Activated naive CD4-positive, alpha-beta T cell treated with anti-CD3 and anti-CD28 coated beads, Interleukin-2, amount 50 U/mL, for 72 hours (primary cell): Measurements from ENCODE around the gene B4GALNT1. TPM values are rescaled to one million over a fixed set of nuclear protein-coding genes. Genes with fewer than 3 reads are reported as not detected.
"Not testable (repeated sequence)": the region's sequence is repeated elsewhere in the genome, so short reads cannot be mapped to it uniquely, and the experiment has no call there.

Source experiments
- ATAC-seq, 2 donors: fragments of 150-1000 bp; cut with Tn5 transposase; 2 replicates each; pipeline ENCODE4 v1.10.0; 2021; ENCODE audit warnings: mild to moderate bottlenecking in 2 of 2, moderate library complexity in 2 of 2
- DNase-seq, 2 donors: peaks; one replicate each; pipeline ENCODE4 v3.0.0; 2021 to 2022; ENCODE audit warnings: low spot score in 2 of 2
- H3K27ac Mint-ChIP-seq, 2 donors: one replicate each; pipeline ENCODE4 v1.8.0; 2022; ENCODE audit warnings: mild to moderate bottlenecking in 2 of 2, mixed read lengths in 2 of 2
- H3K36me3 Mint-ChIP-seq, 2 donors: one replicate each; pipeline ENCODE4 v1.8.0; 2022; ENCODE audit warnings: mixed read lengths in 2 of 2
- H3K9me3 Mint-ChIP-seq, 2 donors: one replicate each; pipeline ENCODE4 v1.8.0; 2022; ENCODE audit warnings: mixed read lengths in 2 of 2
- total RNA-seq, 2 donors: library from RNA; stranded (reverse); gene quantifications; one replicate each; pipeline ENCODE4 v1.2.3, GENCODE V29; 2022

Gene B4GALNT1
- 1 to 10 TPM; 2.6 to 3.2 TPM for total RNA-seq

DNA sequence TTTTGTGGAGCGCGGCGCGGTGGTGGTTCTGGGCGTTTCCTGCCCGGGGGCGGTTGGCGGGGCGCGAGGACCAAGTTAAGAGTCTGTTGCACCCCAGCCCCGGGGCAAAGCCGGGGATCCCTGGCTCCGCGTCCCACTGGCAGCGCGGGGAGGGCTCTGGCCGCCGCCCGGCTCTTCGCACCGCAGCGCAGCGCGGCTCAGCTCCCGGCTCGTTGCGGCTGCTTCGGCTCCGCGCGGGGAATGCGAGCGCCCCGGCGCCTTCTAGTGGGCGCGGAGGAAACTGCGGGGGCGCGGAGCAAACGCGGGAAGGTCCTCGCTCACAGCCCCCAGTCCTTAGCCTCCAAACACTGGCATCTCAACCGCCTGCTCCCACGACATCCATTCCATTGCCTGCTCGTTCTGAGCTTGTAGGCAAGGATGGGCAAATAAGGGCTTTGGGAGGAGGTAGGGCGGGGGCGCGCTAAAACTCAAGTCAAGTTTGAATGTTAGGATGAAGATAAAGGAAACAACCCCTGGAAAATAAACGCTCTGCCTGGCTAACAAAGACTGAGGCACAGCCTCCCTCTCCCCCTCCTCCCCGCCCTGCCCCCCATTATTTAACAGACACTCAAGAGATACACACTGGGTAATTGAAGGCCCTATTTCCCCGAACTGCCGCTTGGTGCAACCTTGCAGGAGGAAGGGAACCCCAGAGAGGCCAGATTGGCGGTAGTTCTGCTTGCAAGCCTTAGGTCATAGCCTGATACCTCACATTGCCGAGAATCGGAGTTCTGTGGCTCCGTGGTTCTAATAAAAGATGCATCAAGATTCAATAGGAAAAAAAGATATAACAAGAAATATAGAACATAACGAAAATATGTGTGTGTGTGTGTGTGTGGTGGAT lies at the start of gene B4GALNT1:
Gene B4GALNT1 (minus strand): TSS at position 244 of the 883 bp plus-strand sequence. CDS start 1,069 bp downstream, outside the sequence.
- Mint-ChIP-seq H3K9me3 (no peaks in the 10 kb centered on the region), H3K36me3 (no peaks in the 10 kb centered on the region), H3K27ac (no peak within 1 kb of the TSS)
- ATAC-seq: peak; percentile 86 to 90
- DNase-seq: peak; percentile 74 to 85

GRCh38 chr12:57679697-57680096 lies 46.7 kb upstream of the B4GALNT1 start:
- no peak for DNase-seq
- Mint-ChIP-seq H3K36me3 (no peaks in the 10 kb centered on the region), H3K9me3 (peaks cover 0 to 4% of the 10 kb centered on the region in 2 donors), H3K27ac (no peak overlapping the region)
- ATAC-seq: no peak

GRCh38 chr12:57677947-57678346 lies 44.9 kb upstream of the B4GALNT1 start:
- not testable (repeated sequence) for H3K36me3 Mint-ChIP-seq, H3K27ac Mint-ChIP-seq, ATAC-seq, H3K9me3 Mint-ChIP-seq, DNase-seq

- no peaks in the 10 kb centered on the region for H3K36me3 Mint-ChIP-seq
These were observed 41.7 kb upstream of the B4GALNT1 start for GRCh38 chr12:57674691-57675090.

DNA sequence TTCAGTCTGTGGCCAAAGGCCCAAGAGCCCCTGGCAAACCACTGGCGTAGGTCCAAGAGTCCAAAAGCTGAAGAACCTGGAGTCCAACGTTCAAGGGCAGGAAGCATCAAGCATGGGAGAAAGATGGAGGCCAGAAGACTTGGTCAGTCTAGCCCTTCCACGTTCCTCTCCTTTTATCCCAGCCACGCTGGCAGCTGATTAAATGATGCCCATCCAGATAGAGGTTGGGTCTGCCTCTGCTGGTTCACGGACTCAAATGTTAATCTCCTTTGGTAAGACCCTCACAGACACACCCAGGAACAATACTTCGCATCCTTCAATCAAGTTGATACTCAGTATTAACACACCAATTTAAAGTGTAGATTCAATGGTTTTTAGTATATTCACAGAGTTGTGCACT lies 39.8 kb upstream of the B4GALNT1 start:
- DNase-seq: no peak
- Mint-ChIP-seq H3K36me3 (no peaks in the 10 kb centered on the region), H3K9me3 (no peaks in the 10 kb centered on the region), H3K27ac (no peak overlapping the region)
- ATAC-seq: no peak

More at GRCh38 chr12:57674691-57675090, 41.7 kb upstream of the B4GALNT1 start:
- Mint-ChIP-seq H3K27ac (no peak overlapping the region), H3K9me3 (no peaks in the 10 kb centered on the region)
- ATAC-seq (no peak), DNase-seq (no peak)

DNA sequence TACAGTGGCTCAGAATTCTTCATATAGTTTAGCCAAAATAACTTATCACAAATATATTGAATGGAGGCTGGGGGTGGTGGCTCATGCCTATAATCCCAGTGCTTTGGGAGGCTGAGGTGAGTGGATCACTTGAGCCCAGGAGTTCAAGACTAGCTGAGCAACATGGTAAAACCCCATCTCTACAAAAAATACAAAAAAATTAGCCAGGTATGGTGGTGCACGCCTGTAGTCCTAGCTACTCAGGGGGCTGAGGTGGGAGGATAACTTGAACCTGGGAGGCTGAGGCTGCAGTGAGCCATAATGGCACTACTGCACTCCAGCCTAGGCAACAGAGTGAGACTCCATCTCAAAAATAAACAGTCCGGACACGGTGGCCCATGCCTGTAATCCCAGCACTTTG lies 38.8 kb upstream of the B4GALNT1 start:
- H3K27ac Mint-ChIP-seq, H3K36me3 Mint-ChIP-seq: not testable (repeated sequence)

GRCh38 chr12:57669691-57670090 lies 36.7 kb upstream of the B4GALNT1 start:
- not testable (repeated sequence) for DNase-seq, H3K9me3 Mint-ChIP-seq, H3K27ac Mint-ChIP-seq, H3K36me3 Mint-ChIP-seq, ATAC-seq

More for the DNA sequence above, 38.8 kb upstream of the B4GALNT1 start:
- DNase-seq, ATAC-seq, H3K9me3 Mint-ChIP-seq: not testable (repeated sequence)

- no peaks in the 10 kb centered on the region for H3K36me3 Mint-ChIP-seq
- no peak for DNase-seq
- no peak for ATAC-seq
- no peaks in the 10 kb centered on the region for H3K9me3 Mint-ChIP-seq
- H3K27ac Mint-ChIP-seq: no peak overlapping the region
These were observed 33.9 kb upstream of the B4GALNT1 start for GRCh38 chr12:57666897-57667296.

DNA sequence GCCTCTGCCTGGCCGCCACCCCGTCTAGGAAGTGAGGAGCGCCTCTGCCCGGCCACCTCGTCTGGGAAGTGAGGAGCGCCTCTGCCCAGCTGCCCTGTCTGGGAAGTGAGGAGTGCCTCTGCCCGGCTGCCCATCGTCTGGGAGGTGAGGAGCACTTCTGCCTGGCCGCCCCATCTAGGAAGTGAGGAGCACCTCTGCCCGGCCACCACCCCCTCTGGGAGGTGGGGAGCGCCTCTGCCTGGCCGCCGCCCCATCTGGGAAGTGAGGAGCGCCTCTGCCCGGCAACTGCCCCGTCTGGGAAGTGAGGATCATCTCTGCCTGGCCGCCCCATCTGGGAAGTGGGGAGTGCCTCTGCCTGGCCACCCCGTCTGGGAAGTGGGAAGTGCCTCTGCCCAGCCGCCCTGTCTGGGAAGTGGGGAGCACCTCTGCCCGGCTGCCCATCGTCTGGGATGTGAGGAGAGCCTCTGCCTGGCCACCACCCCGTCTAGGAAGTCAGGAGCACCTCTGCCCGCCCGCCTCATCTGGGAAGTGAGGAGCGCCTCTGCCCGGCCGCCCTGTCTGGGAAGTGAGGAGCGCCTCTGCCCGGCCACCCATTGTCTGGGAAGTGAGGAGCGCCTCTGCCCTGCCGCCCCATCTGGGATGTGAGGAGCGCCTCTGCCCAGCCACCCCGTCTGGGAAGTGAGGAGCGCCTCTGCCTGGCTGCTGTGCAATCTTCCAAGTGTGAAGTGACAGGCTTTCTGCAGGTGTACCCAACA lies 32.2 kb upstream of the B4GALNT1 start:
- H3K27ac Mint-ChIP-seq, H3K9me3 Mint-ChIP-seq, H3K36me3 Mint-ChIP-seq, ATAC-seq, DNase-seq: not testable (repeated sequence)

DNA sequence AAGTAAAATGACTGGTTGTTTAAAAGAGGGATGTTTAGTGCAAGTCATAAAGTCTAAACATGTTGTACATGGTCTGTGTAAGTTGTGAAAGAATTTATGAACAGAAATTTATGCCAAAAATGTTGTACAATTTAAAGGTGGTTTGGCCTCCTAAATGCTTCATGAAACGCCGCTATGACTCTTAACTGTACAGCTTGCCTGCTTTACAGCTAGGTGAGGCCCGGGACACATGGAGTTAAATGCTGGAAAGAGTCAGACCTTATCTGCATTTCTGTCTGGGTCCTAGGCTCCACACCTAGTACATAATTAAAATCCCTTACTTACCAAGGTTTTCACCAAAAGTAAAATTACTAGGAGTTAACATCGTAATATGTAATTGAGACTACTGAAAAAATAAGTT lies 28.4 kb upstream of the B4GALNT1 start:
- Mint-ChIP-seq H3K27ac (no peak overlapping the region), H3K36me3 (peaks cover 0 to 6% of the 10 kb centered on the region in 2 donors), H3K9me3 (no peaks in the 10 kb centered on the region)
- no peak for DNase-seq
- ATAC-seq: no peak

DNA sequence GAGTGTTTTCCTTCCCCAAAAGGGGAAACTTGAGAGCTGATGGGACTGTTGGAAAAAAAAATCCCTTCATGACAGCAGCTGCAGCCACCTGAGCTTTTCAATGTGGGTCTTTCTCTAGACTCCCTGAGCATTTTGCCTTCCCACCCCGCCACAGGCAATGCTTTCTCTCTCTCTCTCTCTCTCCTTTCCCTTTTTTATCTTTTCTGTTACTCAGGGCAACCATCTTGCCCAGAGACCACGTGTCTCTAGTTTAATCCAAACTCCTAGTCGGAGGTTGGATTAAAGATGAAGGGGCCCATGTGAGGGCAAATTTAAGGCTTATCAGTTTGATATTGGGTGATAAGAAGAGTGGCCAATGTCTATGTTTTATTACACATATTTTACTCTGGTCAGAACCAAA lies 25.9 kb upstream of the B4GALNT1 start:
- no peak overlapping the region for H3K27ac Mint-ChIP-seq
- peaks cover 0 to 12% of the 10 kb centered on the region in 2 donors for H3K36me3 Mint-ChIP-seq
- peaks cover 0 to 4% of the 10 kb centered on the region in 2 donors for H3K9me3 Mint-ChIP-seq
- DNase-seq (no peak), ATAC-seq (no peak)

GRCh38 chr12:57657744-57658143 lies 24.7 kb upstream of the B4GALNT1 start:
- DNase-seq (no peak), ATAC-seq (no peak)
- Mint-ChIP-seq H3K9me3 (peaks cover 0 to 7% of the 10 kb centered on the region in 2 donors), H3K36me3 (peaks cover 0 to 16% of the 10 kb centered on the region in 2 donors), H3K27ac (no peak overlapping the region)

DNA sequence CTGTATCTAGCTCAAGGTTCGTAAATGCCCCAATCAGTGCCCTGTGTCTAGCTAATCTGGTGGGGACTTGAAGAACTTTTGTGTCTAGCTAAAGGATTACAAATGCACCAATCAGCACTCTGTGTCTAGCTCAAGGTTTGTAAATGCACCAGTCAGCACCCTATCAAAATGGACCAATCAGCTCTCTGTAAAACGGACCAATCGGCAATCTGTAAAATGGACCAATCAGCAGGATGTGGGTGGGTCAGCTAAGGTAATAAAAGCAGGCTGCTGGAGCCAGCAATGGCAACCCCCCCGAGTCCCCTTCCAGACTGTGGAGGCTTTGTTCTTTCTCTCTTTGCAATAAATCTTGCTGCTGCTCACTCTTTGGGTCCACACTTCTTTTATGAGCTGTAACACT lies 23.4 kb upstream of the B4GALNT1 start:
- ATAC-seq, DNase-seq, H3K27ac Mint-ChIP-seq: not testable (repeated sequence)
- peaks cover 0 to 16% of the 10 kb centered on the region in 2 donors for H3K36me3 Mint-ChIP-seq
- peaks cover 0 to 11% of the 10 kb centered on the region in 2 donors for H3K9me3 Mint-ChIP-seq

GRCh38 chr12:57655541-57656240 lies 22.7 kb upstream of the B4GALNT1 start:
- H3K36me3 Mint-ChIP-seq: peaks cover 0 to 10% of the 10 kb centered on the region in 2 donors
- peaks cover 0 to 11% of the 10 kb centered on the region in 2 donors for H3K9me3 Mint-ChIP-seq

DNA sequence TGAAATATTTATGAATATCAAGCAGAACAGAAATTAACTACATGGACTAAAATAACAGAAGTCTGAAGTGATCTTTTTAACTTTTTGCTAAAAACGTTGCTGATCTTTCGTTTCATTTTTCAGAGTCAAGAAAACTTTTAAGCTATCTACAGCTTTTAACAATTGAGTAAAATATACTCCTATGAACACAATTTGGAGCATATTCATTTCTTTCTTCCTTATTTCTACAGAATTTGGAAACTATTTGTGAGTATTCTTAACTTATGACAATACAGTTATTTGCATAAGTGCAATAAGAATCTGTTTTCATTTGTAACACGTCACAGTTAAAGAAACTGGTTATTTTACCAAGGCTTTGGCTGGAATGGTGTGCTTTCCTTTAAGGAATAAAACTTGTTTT lies 21.0 kb upstream of the B4GALNT1 start:
- Mint-ChIP-seq H3K27ac (no peak overlapping the region), H3K9me3 (peaks cover 0 to 11% of the 10 kb centered on the region in 2 donors), H3K36me3 (peaks cover 0 to 10% of the 10 kb centered on the region in 2 donors)
- ATAC-seq (no peak), DNase-seq (no peak)

More at GRCh38 chr12:57655541-57656240, 22.7 kb upstream of the B4GALNT1 start:
- ATAC-seq (no peak), DNase-seq (no peak)
- no peak overlapping the region for H3K27ac Mint-ChIP-seq

DNA sequence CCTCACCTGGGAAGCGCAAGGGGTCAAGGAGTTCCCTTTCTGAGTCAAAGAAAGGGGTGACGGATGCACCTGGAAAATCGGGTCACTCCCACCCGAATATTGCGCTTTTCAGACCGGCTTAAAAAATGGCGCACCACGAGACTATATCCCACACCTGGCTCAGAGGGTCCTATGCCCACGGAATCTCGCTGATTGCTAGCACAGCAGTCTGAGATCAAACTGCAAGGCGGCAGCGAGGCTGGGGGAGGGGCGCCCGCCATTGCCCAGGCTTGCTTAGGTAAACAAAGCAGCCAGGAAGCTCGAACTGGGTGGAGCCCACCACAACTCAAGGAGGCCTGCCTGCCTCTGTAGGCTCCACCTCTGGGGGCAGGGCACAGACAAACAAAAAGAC lies 13.7 kb upstream of the B4GALNT1 start:
- not testable (repeated sequence) for DNase-seq, H3K27ac Mint-ChIP-seq, ATAC-seq, H3K9me3 Mint-ChIP-seq
- H3K36me3 Mint-ChIP-seq: peaks cover 0 to 13% of the 10 kb centered on the region in 2 donors
